DND-41 (cell line): ENCODE data around the gene PDIK1L.

Experiments
- CTCF ChIP-seq: IDR thresholded peaks from 2 replicates; pipeline ENCODE4 v1.5.1; 2012; ENCODE audit warnings: borderline replicate concordance, low read length, moderate library complexity, mild to moderate bottlenecking; ENCODE audit not compliant: poor library complexity, severe bottlenecking; ENCODE audit errors: extremely low read depth
- EZH2 ChIP-seq: IDR thresholded peaks from 3 replicates; pipeline ENCODE4 v1.6.1; 2012; ENCODE audit warnings: borderline replicate concordance, low read depth, mild to moderate bottlenecking, moderate library complexity, low read length, inconsistent platforms; ENCODE audit not compliant: severe bottlenecking

GRCh38 chr1:26069941-26070295 lies 41.7 kb upstream of the PDIK1L start:
- TF ChIP-seq EZH2 (no peak), CTCF (no peak)
